Upper lobe of left lung (tissue), 6 donors: ENCODE results near the gene PARP11. TPM values are rescaled to one million over a fixed set of nuclear protein-coding genes. Genes with fewer than 3 reads are reported as not detected.

ENCODE experiments used
- ATAC-seq, 2 donors: fragments of 200-7000 bp; cut with Tn5 transposase; one replicate each; pipeline ENCODE4 v1.9.1; 2022; ENCODE audit warnings: mild to moderate bottlenecking in 2 of 2, moderate library complexity in 2 of 2; ENCODE audit not compliant: low FRiP score in 2 of 2
- DNase-seq, 2 donors: peaks; one replicate each; pipeline ENCODE4 v3.0.0-alpha.2; 2019 to 2020
- H3K27ac ChIP-seq, 4 donors: fragments of 200-600 bp; sonication (generic); one replicate each; pipeline ENCODE4 v1.5.1; 2016 to 2019
- H3K27me3 ChIP-seq, 4 donors: fragments of 200-600 bp; sonication (generic); one replicate each; pipeline ENCODE4 v1.5.1; 2017 to 2019
- H3K36me3 ChIP-seq, 4 donors: fragments of 200-600 bp; sonication (generic); one replicate each; pipeline ENCODE4 v1.5.1; 2016 to 2019
- H3K4me1 ChIP-seq, 4 donors: fragments of 200-600 bp; sonication (generic); one replicate each; pipeline ENCODE4 v1.5.1; 2018 to 2019
- H3K4me3 ChIP-seq, 4 donors: fragments of 200-600 bp; sonication (generic); one replicate each; pipeline ENCODE4 v1.5.1; 2017 to 2019; ENCODE audit warnings: mild to moderate bottlenecking in 2 of 4, moderate library complexity in 1 of 4
- H3K9me3 ChIP-seq, 4 donors: fragments of 200-600 bp; sonication (generic); one replicate each; pipeline ENCODE4 v1.5.1; 2018 to 2019
- CTCF ChIP-seq, 6 experiments: fragments of 450-650 bp in 4 of 6; fragments of 200-600 bp in 2 of 6; sonication (generic) in 2 of 6; IDR thresholded peaks; one replicate each; pipeline ENCODE4 v1.5.1; 2016 to 2019; ENCODE audit warnings: antibody characterized with exemption in 6 of 6
- EP300 ChIP-seq, 4 donors: sonication (generic); formaldehyde crosslinking; IDR thresholded peaks; one replicate each; pipeline ENCODE4 v1.5.1; 2017; ENCODE audit warnings: antibody characterized with exemption in 4 of 4, control low read depth in 2 of 4
- POLR2A ChIP-seq, 4 donors: fragments of 450-650 bp; IDR thresholded peaks; one replicate each; pipeline ENCODE4 v1.5.1; 2016 to 2017; ENCODE audit warnings: antibody characterized with exemption in 4 of 4, mild to moderate bottlenecking in 2 of 4
- POLR2AphosphoS5 ChIP-seq, 2 donors: sonication (generic); formaldehyde crosslinking; IDR thresholded peaks; one replicate each; pipeline ENCODE4 v1.5.1; 2017; ENCODE audit warnings: antibody characterized with exemption in 2 of 2
- WGBS, 2 donors: methylation state at CpG; one replicate each; pipeline ENCODE4 v1.1.5; 2017 to 2018; 5-methylcytosine and 5-hydroxymethylcytosine counted together
- total RNA-seq, 6 donors: library from RNA; depleted of rRNA in 4 of 6; stranded (reverse); fragments of >200 nt in 4 of 6; gene quantifications; one replicate each; pipeline versions ENCODE4 v1.1.0 to v1.2.1, GENCODE V29; 2016 to 2021
- donor health status: DM: no; HTN: no; CAD: no; lungs with moderate emphysema.
- donor health status: DM: no; HTN: yes; CAD: no; lungs with severe emphysema.

The PARP11 gene
- total RNA-seq, 6 donors from 2014 or later: 3.8 to 10.8 (median 8.5) TPM

DNA sequence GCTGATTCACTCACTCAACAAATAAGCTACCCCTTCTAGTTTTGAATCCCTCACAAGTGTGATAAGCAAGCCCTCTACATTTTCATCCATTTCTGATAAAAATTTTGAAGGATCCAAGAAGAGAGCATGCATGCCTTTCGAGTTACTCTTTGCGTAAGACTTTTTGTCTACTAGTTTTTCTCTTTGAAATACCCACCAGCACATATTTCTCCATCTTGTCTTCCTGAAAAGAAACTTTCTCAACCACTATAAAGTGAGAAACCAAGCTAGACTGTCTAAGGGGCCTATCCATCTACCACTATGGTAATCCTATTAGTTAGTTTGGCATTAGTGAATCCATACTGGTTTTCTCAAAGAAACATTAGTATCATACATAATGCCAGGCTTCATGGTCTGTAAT, 56.9 kb downstream of the PARP11 start:
- no peak overlapping the region for H3K27ac ChIP-seq
- peaks cover 0 to 29% (median 2%) of the 10 kb centered on the region in 4 donors for H3K36me3 ChIP-seq
- DNase-seq (no peak), ATAC-seq (no peak)
- no peaks in the 10 kb centered on the region for H3K9me3 ChIP-seq
- no peak for TF ChIP-seq POLR2A (IDR thresholded peaks at IDR 0.05)
- no peak for TF ChIP-seq EP300 (IDR thresholded peaks at IDR 0.05)
- TF ChIP-seq CTCF (IDR thresholded peaks at IDR 0.05): no peak
- no peak for TF ChIP-seq POLR2AphosphoS5 (IDR thresholded peaks at IDR 0.05)
- no peaks in the 10 kb centered on the region for H3K27me3 ChIP-seq
- 71 to 74% methylated on average over 2 of the region's 2 CpGs for WGBS, 2 donors
- no peak overlapping the region for H3K4me3 ChIP-seq
- peaks cover 0 to 2% (median 0%) of the 10 kb centered on the region in 4 donors for H3K4me1 ChIP-seq

- Histone ChIP-seq H3K36me3 (peaks cover 0 to 21% (median 2%) of the 10 kb centered on the region in 4 donors), H3K27ac (no peak overlapping the region), H3K27me3 (no peaks in the 10 kb centered on the region), H3K9me3 (no peaks in the 10 kb centered on the region), H3K4me3 (no peak overlapping the region), H3K4me1 (peaks cover 0 to 2% (median 0%) of the 10 kb centered on the region in 4 donors)
- ATAC-seq (no peak), DNase-seq (no peak)
- TF ChIP-seq POLR2AphosphoS5 (IDR thresholded peaks at IDR 0.05) (no peak), POLR2A (IDR thresholded peaks at IDR 0.05) (no peak), CTCF (IDR thresholded peaks at IDR 0.05) (no peak), EP300 (IDR thresholded peaks at IDR 0.05) (no peak)
- WGBS, 2 donors: 76 to 83% methylated on average over 4 of the region's 4 CpGs
Observed at GRCh38 chr12:3815094-3815766, 58.0 kb downstream of the PARP11 start.

DNA sequence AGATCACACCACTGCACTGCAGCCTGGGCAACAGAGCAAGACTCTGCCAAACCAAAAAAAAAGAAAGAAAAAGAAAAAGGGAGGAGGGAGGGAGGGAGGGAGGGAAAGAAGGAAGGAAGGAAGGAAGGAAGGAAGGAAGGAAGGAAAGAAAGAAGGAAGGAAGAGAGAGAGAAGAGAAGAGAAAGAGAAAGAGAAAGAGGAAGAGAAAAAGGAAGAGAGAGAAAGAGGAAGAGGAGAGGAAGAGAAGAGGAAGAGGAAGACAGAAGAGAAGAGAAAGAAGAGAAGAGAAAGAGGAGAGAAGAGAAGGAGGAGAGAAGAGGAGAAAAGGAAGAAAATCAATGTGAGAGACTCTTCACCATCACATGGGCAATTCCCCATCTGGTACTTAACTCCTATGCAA, 62.7 kb downstream of the PARP11 start:
- H3K4me1 ChIP-seq: no peaks in the 10 kb centered on the region
- no peak for DNase-seq
- no peak for ATAC-seq
- H3K27me3 ChIP-seq: no peaks in the 10 kb centered on the region
- TF ChIP-seq POLR2AphosphoS5 (IDR thresholded peaks at IDR 0.05) (no peak), EP300 (IDR thresholded peaks at IDR 0.05) (no peak), CTCF (IDR thresholded peaks at IDR 0.05) (no peak), POLR2A (IDR thresholded peaks at IDR 0.05) (no peak)
- peaks cover 0 to 14% (median 2%) of the 10 kb centered on the region in 4 donors for H3K36me3 ChIP-seq
- H3K4me3 ChIP-seq: no peak overlapping the region
- H3K27ac ChIP-seq: no peak overlapping the region
- no peaks in the 10 kb centered on the region for H3K9me3 ChIP-seq

- DNase-seq: no peak
- WGBS, 2 donors: 95 to 96% methylated on average over 5 of the region's 5 CpGs
- Histone ChIP-seq H3K36me3 (peaks cover 0 to 14% (median 2%) of the 10 kb centered on the region in 4 donors), H3K27me3 (no peaks in the 10 kb centered on the region), H3K4me3 (no peak overlapping the region), H3K4me1 (no peaks in the 10 kb centered on the region), H3K9me3 (no peaks in the 10 kb centered on the region), H3K27ac (no peak overlapping the region)
- ATAC-seq: no peak
- TF ChIP-seq CTCF (IDR thresholded peaks at IDR 0.05): no peak
- TF ChIP-seq POLR2AphosphoS5 (IDR thresholded peaks at IDR 0.05): no peak
- no peak for TF ChIP-seq EP300 (IDR thresholded peaks at IDR 0.05)
- TF ChIP-seq POLR2A (IDR thresholded peaks at IDR 0.05): no peak
Observed at GRCh38 chr12:3810016-3810370, 63.2 kb downstream of the PARP11 start.
